ENCODE measurements around the gene HVCN1.
A peak's percentile ranks its signal among the peaks of the same experiment; 100 is the strongest.
"Not testable (repeated sequence)": the region's sequence is repeated elsewhere in the genome, so short reads cannot be mapped to it uniquely, and the experiment has no call there.

Gene HVCN1

DNA sequence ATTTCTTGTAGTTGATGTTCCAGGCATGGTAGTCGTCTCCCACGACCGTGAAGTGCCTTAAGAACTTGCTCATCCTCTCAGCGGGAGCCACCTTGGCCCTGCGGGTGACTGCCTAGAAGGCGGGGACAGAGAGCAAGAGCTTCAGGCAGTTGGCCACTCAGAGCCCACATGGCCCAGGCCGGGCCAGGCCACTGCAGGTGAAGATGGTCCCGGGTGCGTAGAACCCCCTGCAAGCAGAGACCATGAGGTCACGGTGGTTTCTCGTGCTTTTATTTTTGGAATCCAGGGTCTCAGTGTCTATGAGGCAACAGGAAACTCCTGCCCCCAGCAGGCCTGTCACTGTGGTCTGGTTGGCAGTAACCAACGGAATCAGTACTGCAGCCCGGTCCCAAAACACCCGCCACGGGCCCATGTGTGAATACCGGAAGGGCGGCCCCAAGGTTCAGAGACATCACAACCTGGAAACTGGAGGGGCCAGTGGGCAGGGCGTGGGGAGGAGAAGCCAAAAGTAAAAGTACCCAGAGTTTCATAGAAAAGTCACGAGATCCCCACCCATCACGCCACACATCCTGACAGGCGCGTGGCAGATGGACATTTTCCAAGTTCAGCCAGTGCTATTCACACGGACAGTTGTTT, 27.5 kb downstream of the HVCN1 start:
- DNase-seq: peak; percentile 42

DNA sequence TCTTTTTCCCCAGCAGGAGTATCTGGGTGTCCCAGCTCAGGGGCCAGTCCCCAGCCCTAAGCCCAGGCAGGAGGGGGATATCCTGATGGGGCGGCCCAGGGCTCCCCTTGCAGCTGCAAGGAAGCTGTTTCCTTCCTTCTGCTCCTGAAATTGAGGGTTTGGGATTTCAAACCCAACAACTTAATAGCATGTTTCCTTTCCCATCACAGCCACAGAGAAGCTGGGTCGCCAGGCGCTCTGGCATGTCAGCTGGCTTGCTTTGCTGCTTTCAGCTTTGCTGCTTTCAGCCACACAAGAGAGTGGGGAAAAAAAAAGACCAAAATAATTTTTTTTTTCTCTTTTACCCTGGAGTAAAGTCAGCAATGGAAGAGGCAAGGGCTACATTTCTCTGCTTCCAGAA, 30.0 kb downstream of the HVCN1 start:
- no peak for DNase-seq

DNA sequence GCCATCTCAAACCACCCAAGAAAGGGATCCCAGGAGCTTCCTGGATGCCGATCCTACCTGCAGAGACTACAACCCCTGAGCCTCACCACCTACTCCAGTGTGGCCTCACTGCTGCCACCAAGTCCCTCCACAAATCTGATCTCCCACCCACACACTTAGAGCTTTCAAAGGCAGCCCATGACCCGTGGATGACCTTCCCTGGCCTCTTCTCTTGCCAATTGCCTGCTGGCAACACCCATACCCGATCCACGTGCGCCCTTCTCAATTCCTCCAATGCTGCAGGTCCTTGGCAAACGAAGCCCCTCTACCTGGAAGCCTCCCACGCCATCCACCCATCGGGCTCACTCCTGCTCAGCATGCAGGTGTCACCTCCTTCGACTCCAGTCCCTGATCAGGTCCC, 30.7 kb downstream of the HVCN1 start:
- no peak for DNase-seq

DNA sequence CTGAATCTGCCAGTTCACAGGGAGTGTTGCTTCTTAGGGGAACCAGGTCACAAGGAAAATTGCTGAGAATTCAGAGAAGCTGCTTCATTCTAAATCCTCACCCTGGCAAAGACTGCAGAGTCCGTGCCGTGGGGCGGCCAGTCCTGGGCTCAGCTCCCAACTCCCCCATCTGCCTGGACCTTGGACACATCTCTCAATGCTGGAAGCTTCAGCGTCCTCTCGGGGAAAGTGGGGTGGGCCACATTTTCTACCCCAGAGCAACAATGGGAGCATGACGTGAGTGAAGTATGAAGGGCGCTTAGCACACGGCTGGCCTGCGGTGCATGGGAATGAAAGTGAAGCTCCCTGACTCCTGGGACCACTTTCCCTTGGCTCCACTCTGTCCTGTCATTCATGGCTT, 31.2 kb downstream of the HVCN1 start:
- DNase-seq: no peak

DNA sequence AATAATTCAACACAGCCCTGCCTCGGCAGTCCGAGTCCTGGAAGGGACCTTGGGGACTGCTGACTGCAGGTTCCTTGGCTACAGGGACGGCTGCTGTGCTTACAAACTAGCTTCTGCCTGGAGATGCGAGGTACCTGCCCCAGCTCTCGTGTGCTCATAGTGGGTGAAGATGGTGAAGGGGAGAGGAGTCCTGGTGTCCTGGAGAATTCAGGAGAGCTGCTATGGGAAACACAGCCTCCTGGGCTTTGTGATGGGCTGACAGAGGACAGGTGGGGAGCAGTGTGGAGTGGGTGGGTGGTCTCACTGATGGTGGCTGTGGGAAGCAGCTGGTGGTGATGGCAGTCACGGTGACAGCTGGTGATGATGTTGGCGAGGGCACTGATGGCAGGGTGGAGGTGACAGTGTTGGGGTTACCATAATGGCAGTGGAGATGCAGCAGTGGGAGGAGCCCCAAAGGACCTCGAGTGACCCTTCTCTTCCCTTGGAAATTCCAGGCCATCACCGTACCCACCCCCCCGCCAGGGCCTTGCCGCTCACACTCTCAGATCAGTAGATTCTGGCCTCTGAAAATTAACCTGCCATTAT, 32.8 kb downstream of the HVCN1 start:
- no peak for DNase-seq

DNA sequence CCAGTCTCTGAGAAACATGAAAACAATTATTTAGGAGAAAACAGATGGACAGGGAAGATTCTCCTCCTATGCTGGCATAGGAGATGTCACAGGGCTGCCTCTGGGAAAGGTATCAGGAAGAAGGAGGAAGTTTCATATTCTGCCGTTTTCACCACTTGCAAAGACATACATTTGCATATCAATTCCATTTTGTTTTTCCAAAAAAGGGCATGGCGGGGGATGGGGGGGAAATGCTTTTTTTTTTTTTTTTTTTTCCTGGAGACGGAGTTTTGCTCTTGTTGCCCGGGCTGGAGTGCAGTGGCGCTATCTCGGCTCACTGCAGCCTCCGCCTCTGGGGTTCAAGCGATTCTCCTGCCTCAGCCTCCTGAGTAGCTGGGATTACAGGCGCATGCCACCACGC, 34.7 kb downstream of the HVCN1 start:
- DNase-seq: not testable (repeated sequence)

DNA sequence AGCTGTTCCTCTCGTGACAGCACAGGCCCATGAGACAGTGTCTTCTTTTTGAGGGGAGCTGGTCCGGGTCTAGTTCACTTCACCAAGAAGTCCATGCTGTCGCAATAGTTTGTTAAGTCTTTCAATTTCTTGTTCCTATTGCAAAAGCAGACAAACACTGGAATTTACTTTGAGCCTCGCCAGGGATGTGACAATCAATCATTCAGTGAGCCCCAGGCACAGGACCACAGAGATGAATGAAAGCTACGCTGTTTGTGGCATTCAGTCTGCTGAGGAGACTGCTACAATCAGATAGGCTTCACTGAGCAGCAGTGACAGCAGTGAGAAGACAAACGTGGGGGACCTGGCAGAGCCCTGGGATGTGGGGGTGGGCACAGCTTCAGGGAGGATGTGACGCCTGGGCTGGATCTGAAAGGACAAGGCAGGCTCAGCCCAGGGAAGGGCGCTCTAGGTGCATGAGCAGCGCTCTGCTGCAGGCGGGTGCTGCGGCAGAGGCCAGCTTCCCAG, 39.5 kb downstream of the HVCN1 start:
- DNase-seq: no peak

DNA sequence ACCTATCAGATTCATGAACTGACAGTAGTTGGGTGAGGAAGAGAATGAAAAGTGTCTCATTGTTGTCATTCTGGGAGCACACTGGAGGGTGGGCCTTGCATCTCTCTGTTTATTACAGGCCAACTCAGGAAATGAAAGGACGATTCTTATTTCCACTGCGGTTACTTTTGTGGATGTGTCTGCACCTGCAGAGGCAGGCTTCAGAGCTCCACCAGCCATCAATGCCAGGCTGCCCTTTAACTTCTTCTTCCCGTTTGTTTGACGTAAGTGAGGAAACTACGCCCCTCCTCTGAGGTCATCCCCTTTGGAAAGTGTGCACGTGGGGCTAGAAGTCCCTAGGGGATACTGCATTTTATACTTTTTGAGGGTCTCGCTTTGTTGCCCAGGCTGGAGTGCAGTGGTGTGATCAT, 41.3 kb downstream of the HVCN1 start:
- DNase-seq: no peak

DNA sequence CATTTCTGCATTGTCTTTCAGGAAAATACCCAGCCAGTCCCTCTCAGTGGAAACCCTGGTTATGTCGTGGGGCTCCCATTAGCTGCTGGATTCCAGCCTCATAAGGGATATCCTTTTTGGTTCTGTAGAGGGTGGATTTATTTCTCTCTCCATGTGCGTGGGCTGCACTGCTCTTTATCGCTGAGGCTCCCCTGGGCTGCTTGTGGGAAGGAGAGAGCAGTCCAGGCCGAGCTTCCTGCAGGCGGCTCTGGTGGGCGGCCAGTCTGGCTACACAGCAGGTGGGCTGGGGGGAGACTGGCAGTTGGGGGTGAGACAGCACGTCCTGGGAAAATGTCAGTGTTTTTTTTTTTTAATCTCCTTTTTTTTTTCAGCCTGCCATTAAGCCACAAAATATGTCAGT, 47.4 kb downstream of the HVCN1 start:
- DNase-seq: no peak

DNA sequence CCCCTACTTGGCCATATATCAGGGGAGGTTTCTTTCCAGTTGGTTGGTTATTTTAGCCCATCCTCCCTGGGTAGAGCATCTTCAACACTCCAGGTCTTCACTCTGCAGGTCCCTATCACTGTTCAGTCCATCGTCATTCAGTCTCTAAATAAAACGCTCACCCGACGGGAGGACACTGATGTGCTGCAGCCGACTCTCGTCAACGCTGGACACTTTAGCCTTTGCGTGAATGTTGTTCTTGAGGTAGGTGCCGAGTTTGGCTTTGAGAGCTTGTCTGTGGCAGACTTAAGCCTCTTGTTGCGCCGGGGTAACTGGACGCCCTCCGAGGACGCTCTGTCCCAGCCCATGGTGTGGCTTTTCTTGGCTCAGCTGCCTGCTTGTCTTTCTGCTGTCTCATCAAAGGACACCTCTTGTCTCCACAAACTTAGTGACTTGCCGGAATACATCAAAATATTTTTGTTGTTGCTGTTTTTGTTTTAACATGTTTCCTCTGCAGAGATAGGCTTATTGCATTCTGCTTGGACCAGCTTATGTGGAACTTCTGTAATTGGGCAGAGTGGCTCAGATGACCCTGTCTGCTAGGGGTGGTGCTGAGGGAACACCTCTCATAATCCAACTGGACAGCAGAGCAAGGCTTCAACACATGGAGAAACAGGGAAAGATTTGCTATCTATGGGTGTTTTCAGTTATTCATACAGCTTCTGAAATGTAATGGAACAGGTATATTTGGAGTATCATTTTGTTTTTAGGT, 48.5 kb downstream of the HVCN1 start:
- DNase-seq: no peak

DNA sequence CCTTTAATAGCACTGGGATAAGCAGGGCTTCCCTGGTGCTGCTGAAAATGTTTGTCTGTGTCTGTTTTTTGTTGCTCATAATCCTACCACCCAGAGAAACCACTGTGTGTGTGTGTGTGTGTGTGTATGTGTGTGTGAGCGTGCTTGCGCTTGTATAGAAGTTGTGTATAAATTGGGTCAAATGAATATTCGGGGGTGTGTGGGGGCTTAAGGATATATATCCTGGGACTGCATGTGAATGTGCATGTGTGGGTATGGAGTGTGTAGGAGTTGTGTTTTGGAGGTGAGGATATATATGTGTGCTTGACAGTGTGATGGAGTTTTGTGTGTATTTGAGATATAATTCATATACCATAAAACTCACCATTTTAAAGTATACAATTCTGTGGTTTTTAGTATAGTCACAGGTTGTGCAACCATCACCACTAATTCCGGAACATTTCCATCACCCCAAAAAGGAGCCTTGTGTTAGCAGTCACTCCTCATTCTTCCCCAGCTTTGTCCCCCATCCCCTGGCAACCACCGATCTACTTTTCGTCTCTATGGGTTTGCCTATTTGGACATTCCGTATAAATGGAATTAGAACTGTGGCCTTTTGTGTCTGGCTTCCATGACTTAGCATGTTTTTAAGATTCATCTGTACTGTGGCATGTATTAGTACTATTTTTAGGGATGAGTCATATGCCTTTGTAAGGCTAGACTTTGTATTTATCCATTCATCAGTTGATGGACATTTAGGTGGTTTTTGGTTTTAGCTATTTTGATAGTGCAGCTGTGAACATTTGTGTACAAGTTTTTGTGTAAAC, 49.4 kb downstream of the HVCN1 start:
- DNase-seq: no peak

DNA sequence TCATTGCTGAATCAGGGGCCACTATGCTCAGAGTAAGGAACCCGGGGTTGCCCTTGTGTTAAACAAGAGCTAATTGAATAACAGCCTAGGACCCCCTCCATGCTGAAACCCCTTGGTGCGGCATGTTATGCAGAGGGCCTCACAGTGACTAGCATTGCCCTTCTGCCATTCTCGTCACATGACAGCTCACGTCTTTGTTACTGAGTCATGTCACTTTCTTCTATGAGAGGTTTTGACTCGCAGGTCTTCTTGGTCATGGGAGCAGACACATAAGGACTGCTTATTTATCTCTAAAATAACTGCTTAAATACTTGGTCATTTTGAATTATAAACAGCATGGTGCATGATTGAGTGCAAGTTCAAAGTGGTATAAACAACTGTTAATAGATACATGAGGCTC, 50.1 kb downstream of the HVCN1 start:
- no peak for DNase-seq

DNA sequence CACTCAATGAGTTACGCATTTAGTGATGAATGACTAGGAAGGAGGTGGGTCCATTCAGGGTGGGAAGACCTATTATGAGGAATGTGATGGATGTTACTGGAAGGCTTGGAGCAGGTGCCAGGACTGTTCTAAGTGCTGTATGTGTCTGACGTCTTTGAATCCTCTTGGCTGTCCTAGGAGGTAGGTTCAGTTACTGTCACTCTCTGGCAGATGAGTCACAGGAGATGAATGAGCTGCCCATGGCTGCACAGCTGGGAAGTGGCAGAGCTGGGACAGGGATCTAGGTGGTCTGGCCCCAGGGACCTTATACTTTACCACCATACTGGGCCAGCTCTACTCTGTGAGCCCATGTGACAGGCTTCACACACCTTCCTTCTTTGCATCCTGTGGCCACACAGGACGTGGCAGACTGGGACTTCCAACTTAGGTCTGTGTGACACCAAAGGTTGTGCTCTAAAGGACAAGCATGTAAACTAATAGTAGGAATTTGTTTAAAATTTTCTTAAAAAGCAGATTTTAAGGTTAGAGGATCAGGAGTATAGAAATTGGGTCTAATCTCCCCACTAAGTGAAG, 51.0 kb downstream of the HVCN1 start:
- DNase-seq: no peak

DNA sequence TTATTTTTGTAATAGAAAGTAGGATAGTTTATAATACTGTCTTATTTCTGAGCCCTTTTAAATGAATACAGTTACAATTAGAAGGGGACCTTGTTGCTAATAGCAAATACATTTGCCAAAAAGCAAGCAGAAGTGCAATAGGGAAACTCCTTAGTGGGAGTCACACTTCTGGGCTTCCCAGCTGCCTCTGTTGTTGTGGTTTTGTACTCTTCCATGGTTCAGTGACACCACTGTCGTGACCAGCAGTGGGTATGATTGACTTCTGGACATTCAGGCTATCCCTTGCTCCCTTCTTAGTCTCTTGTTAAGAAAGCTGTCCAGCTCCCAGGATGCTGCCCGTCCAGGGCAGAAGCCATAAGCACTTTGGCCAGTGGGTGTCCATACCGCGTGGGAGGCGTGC, 52.4 kb downstream of the HVCN1 start:
- no peak for DNase-seq

DNA sequence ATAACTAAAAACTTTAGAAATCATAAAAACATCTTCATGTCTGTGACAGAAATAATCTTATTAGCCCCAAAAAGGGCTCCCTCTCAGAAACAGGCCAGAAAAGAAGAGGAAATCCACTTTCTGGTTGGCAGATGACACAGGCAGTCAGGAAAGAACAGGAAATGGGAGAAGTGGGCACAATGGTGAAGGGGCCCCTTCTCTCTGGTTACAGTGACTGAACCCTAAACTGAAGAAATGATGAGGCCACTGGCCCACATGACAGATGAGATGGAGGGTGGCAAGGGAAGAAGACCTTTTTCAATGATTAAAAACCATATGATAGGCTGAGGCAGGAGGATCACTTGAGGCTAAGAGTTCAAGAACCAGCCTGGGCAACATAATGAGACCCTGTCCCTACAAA, 53.9 kb downstream of the HVCN1 start:
- no peak for DNase-seq

DNA sequence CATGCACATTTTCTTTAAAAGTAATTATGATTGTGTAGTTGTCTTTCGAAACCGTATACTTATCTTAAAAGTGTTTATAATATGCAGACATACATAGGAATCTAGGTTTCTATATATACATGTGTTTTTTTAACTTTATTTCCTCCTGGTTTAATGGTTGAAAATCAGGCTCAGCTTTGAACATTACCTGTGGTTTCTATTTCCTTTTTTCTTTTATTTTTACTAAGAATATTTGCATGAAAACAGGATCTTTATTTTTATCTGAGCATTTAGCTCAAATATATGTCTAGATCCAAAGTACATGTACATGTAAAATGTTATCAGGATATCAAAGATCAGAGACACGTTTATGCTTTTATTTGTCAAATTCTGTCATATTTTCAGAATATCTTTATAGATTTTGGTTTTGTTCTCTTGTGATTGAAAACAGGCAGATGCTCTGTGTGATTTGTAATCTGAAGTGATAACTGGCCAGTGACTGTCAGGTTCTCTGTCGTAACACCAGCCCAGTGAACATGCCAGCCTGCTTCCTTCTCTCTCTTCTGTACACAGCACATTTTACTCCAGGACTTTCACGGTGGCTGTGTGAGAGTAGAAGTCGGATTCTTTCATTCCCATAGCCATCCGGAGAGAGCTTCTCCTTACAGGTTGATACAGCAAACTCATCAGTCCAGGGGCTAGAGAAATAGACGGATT, 61.3 kb downstream of the HVCN1 start:
- no peak for DNase-seq

DNA sequence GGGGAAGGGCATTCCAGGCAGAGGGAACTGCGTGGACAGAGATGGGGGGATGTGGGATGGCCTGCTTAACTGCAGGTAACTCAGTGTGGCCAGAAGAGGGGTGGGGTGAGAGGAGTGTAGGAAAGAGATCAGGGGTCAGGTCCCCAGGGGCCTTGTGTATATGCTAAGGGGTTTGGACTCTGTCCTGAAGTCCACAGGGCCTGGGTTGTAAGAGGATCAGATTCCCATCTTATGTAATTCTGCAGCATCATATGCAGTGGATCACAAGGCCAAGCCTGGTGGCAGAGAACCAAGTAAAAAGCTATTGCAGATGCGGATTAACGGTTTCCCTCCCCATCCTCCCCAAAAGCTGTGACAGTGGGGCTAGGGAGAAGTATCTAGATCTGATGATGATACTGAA, 66.3 kb downstream of the HVCN1 start:
- no peak for DNase-seq

DNA sequence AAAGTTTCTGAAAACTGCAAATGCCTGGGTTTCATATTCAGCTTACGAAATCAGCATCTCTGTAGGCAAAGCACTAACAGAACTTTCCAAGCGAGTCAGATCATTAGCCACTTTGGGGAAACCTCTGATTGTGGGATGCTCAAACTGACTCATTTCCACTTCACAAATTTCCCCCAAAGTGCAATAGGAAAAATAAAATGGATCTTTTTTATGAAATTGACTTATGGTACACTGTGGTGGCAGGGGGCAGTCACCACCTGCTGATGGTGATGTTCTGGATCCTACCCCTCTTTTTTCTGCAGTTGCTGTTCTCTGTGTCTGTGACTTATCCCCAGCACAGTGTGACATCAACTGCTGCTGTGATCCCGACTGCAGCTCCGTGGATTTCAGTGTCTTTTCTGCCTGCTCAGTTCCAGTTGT, 69.4 kb downstream of the HVCN1 start:
- DNase-seq: no peak

DNA sequence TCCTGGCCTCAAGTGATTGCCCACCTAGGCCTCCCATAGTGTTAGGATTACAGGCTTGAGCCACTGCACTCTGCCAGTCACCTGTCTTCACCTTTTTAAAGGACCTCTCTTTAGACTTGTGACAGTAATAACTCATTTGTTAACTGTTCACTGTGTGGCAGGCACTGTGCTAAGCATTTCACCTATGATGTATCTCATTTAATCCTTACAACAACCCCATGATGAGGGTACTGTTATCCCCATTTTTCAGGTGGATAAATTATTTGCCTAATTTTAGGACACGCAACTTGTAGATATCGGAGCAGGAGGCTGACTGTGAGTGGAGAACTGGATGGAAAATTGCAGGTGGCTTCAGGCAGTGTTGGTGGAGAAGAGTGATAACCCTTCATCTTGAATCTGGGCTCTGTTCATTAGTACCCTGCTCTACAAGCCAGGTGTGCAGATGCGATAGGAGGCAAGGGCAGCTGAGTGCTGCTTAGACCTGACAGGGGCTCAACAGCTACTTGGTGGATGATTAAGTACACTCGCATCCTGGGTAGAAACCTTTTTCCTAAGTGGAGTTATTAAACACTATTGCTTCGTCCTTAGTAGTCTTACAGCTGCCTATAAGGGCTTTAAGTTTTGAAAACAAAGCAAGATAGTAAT, 72.3 kb downstream of the HVCN1 start:
- no peak for DNase-seq

DNA sequence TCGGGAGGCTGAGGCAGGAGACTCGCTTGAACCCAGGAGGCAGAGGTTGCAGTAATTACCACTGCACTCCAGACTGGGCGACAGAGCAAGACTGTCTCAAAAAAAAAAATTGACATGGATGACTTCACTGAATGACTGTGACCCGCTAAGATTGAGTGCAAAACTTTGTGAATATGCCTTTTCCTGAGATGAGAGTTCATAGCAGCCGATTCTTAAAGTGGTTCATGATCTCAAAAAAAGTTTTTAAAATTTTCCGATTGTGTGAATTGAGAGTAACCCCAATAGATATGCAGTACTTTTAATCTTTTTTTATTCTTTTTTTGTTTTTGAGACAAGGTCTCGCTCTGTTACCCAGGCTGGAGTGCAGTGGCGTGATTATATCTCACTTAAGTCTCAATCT, 73.7 kb downstream of the HVCN1 start:
- no peak for DNase-seq

DNA sequence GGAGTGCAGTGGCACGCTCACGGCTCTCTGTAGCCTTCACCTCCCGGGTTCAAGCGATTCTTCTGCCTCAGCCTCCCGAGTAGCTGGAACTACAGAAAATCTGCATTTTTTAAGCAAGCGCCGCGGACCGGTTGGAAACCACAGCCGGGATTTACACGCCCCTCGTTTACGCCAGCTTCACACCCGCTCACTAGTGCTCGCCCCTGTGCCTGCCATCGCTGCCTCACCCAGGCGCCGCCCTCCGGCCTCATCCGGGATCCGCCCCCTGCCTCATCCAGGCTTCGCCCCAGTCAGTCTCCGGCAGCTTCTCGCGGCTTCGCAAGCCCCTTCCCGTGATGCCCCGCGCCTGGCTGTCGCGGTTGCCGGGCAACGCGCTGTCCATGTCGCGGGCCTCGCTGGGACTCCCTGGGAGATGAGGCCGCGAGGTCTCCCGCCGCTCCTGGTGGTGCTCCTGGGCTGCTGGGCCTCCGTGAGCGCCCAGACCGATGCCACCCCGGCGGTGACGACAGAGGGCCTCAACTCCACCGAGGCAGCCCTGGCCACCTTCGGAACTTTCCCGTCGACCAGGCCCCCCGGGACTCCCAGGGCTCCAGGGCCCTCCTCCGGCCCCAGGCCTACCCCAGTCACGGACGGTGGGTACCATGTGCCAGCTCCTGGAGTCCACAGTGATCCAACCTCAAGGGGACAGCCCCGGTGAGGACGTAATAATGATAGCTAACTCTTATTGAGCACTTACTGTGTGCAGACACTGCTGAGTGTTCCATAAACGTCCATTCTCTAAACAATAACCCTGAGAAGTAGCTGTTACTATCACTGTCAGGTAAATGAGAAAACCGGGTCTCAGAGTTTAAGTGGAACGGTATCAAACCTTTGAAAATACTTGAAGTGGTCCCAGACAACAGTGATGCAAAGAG, 74.9 kb downstream of the HVCN1 start, which contains the start of gene TCTN1:
TSS of gene TCTN1 (plus strand) at position 359 of the 914 bp plus-strand sequence. CDS start at position 413, 54 bp downstream.
- peak; percentile 96 for DNase-seq

Measured in activated T-cell treated with anti-CD3 and anti-CD28 coated beads, Interleukin-2, amount 50 U/mL, for 1 hour (primary cell).